A549 (cell line): ENCODE measurements around the gene KRT6C. TPM values are rescaled to one million over a fixed set of nuclear protein-coding genes. Genes with fewer than 3 reads are reported as not detected.

ENCODE experiments used
- ATAC-seq, 2 experiments: fragments of 200-7000 bp in 1 of 2; fragments of >200 bp in 1 of 2; cut with Nextera tagmentation in 1 of 2; cut with Tn5 transposase in 1 of 2; 3 replicates each; pipeline versions ENCODE4 v1.8.0 to v1.9.1; 2018 to 2020; ENCODE audit warnings: mild to moderate bottlenecking in 1 of 2, moderate library complexity in 1 of 2
- CTCF ChIA-PET: fragments of 300-600 bp; sonication (Branson Sonifier 250); formaldehyde crosslinking; extraction: SDS; loops from one replicate; lab custom pipeline; 2021; ENCODE audit warnings: antibody characterized with exemption, inconsistent platforms; lab: Yijun Ruan, JAX
- POLR2A ChIA-PET: fragments of 350-600 bp; formaldehyde crosslinking; extraction: SDS; loops from one replicate; lab custom pipeline; 2021; ENCODE audit warnings: antibody characterized with exemption, inconsistent platforms; lab: Yijun Ruan, JAX
- DNase-seq, 2 experiments: peaks; one replicate each; pipeline versions ENCODE4 v3.0.0 to v3.0.0-alpha.2; 2011 to 2016; ENCODE audit warnings: low read depth in 1 of 2, low spot score in 1 of 2
- FAIRE-seq: peaks from 2 replicates; lab custom pipeline; 2011; peaks lifted over from hg19 to GRCh38; lab: Jason Lieb, UNC
- H3K27ac ChIP-seq, 2 experiments: fragments of >200 bp; sonication (Bioruptor Twin); formaldehyde crosslinking; 3 replicates each; pipeline ENCODE4 v1.5.1; 2016 to 2017
- H3K4me1 ChIP-seq: fragments of >200 bp; sonication (Bioruptor Twin); formaldehyde crosslinking; 3 replicates; pipeline ENCODE4 v1.6.1; 2016
- H3K4me2 ChIP-seq: fragments of >200 bp; sonication (Bioruptor Twin); formaldehyde crosslinking; 3 replicates; pipeline ENCODE4 v1.6.1; 2016
- H3K4me3 ChIP-seq: fragments of >200 bp; sonication (Bioruptor Twin); formaldehyde crosslinking; 3 replicates; pipeline ENCODE4 v1.5.1; 2016
- H3K9me3 ChIP-seq: fragments of >200 bp; sonication (Bioruptor Twin); formaldehyde crosslinking; 3 replicates; pipeline ENCODE4 v1.6.1; 2016
- BCL3 ChIP-seq: fragments of >200 bp; sonication (Bioruptor Twin); formaldehyde crosslinking; IDR thresholded peaks from 3 replicates; pipeline ENCODE4 v1.6.1; 2016
- BHLHE40 ChIP-seq: IDR thresholded peaks from 2 replicates; pipeline ENCODE4 v1.6.1; 2012; ENCODE audit warnings: low read depth, low read length, inconsistent platforms
- CBX8 ChIP-seq: fragments of 200-600 bp; sonication (generic); IDR thresholded peaks from 2 replicates; pipeline ENCODE4 v1.6.1; 2016
- CHD2 ChIP-seq: fragments of 150-350 bp; IDR thresholded peaks from 2 replicates; pipeline ENCODE4 v1.6.1; 2014; ENCODE audit warnings: low read length; ENCODE audit not compliant: partially characterized antibody
- FOSL2 ChIP-seq, 2 experiments: fragments of 450-650 bp in 1 of 2; fragments of >200 bp in 1 of 2; sonication (Bioruptor Twin) in 1 of 2; formaldehyde crosslinking; IDR thresholded peaks; 2 replicates each; pipeline versions ENCODE4 v1.5.0 to v1.6.1; 2016 to 2020; ENCODE audit warnings: mild to moderate bottlenecking in 1 of 2, moderate library complexity in 1 of 2
- GATA3 ChIP-seq: IDR thresholded peaks from 2 replicates; pipeline ENCODE4 v1.6.1; 2012; ENCODE audit warnings: borderline replicate concordance
- HDAC2 ChIP-seq: fragments of 200-600 bp; sonication (generic); IDR thresholded peaks from 2 replicates; pipeline ENCODE4 v1.6.1; 2016
- HOXA7 ChIP-seq: fragments of 250-450 bp; sonication (Bioruptor Pico); IDR thresholded peaks from 2 replicates; pipeline ENCODE4 v1.5.0; 2020; ENCODE audit warnings: mild to moderate bottlenecking, moderate library complexity
- HOXB13 ChIP-seq: fragments of 250-450 bp; sonication (Bioruptor Pico); IDR thresholded peaks from 2 replicates; pipeline ENCODE4 v1.5.0; 2020; ENCODE audit warnings: low read depth, mild to moderate bottlenecking, moderate library complexity
- HOXB5 ChIP-seq: fragments of 250-450 bp; sonication (Bioruptor Pico); IDR thresholded peaks from 2 replicates; pipeline ENCODE4 v1.5.0; 2020; ENCODE audit warnings: mild to moderate bottlenecking, moderate library complexity
- JUNB ChIP-seq: fragments of >200 bp; sonication (Bioruptor Twin); formaldehyde crosslinking; IDR thresholded peaks from 2 replicates; pipeline ENCODE4 v1.6.1; 2016
- KDM1A ChIP-seq: fragments of 200-600 bp; sonication (generic); IDR thresholded peaks from 2 replicates; pipeline ENCODE4 v1.6.1; 2016; ENCODE audit warnings: low read depth, mild to moderate bottlenecking
- MYC ChIP-seq: IDR thresholded peaks from 2 replicates; pipeline ENCODE4 v1.6.1; 2012; ENCODE audit warnings: mild to moderate bottlenecking, inconsistent platforms, low read length, improper control_type of control experiment, borderline replicate concordance
- NPAS2 ChIP-seq: fragments of 250-450 bp; sonication (Bioruptor Pico); IDR thresholded peaks from 2 replicates; pipeline ENCODE4 v1.8.0; 2022; ENCODE audit warnings: mild to moderate bottlenecking, moderate library complexity, borderline replicate concordance
- PBX3 ChIP-seq: IDR thresholded peaks from 2 replicates; pipeline ENCODE4 v1.6.1; 2012
- POLR2AphosphoS2 ChIP-seq: conservative IDR thresholded peaks from 2 replicates; pipeline ENCODE4 v1.6.1; 2012; ENCODE audit warnings: low read length, improper control_type of control experiment, inconsistent platforms
- RARB ChIP-seq: fragments of 250-450 bp; sonication (Bioruptor Pico); IDR thresholded peaks from 2 replicates; pipeline ENCODE4 v1.8.0; 2021; ENCODE audit warnings: mild to moderate bottlenecking, moderate library complexity
- RCOR1 ChIP-seq: fragments of 150-350 bp; IDR thresholded peaks from 2 replicates; pipeline ENCODE4 v1.6.1; 2014; ENCODE audit warnings: antibody characterized with exemption, low read length, low read depth
- SMC3 ChIP-seq: fragments of >200 bp; sonication (Bioruptor Twin); formaldehyde crosslinking; IDR thresholded peaks from 3 replicates; pipeline ENCODE4 v1.6.1; 2018; ENCODE audit warnings: inconsistent platforms
- ZC3H11A ChIP-seq: fragments of 450-650 bp; IDR thresholded peaks from 2 replicates; pipeline ENCODE4 v1.6.1; 2014; ENCODE audit warnings: antibody characterized with exemption, mild to moderate bottlenecking
- ZFP36 ChIP-seq: fragments of 450-650 bp; IDR thresholded peaks from 2 replicates; pipeline ENCODE4 v1.6.1; 2014; ENCODE audit warnings: borderline replicate concordance; ENCODE audit not compliant: partially characterized antibody
- WGBS: methylation state at CpG from one replicate; pipeline ENCODE4 v1.1.6; 2017; ENCODE audit errors: missing lambda C conversion rate; 5-methylcytosine and 5-hydroxymethylcytosine counted together
- polyA plus RNA-seq, 4 experiments: library from polyadenylated mRNA; depleted of rRNA in 3 of 4; stranded (reverse); fragments of >200 nt; fragmentation: RNase III in 1 of 4; extraction: RNeasy Plus Mini Kit Qiagen cat#74134 plus additional on column Dnase treatment in 1 of 4; gene quantifications; 2 replicates in 3 of 4; 3 replicates in 1 of 4; pipeline ENCODE4 v1.2.3, GENCODE V29; 2011 to 2017
- TF ChIP-seq, protein P1 (sequence below): fragments of >200 bp; sonication (Bioruptor Twin); formaldehyde crosslinking; IDR thresholded peaks from 3 replicates; pipeline ENCODE4 v1.5.1; 2016
- TF ChIP-seq, protein P2 (sequence below): fragments of 450-650 bp; IDR thresholded peaks from 2 replicates; pipeline ENCODE4 v1.6.1; 2014; ENCODE audit warnings: antibody characterized with exemption
- TF ChIP-seq, protein P3 (sequence below): fragments of 250-450 bp; sonication (Bioruptor Pico); IDR thresholded peaks from 2 replicates; pipeline ENCODE4 v1.5.0; 2020; ENCODE audit warnings: low read depth, mild to moderate bottlenecking, moderate library complexity
- TF ChIP-seq, protein P4 (sequence below): fragments of 150-350 bp; IDR thresholded peaks from 2 replicates; pipeline ENCODE4 v1.6.1; 2014; ENCODE audit warnings: low read depth, mild to moderate bottlenecking, low read length

Gene KRT6C
- polyA plus RNA-seq, 2 of the 4 experiments (the other 2 are of a cell fraction) = not detected

GRCh38 chr12:52480073-52480472 is 6.5 kb upstream of the KRT6C start:
- FAIRE-seq (no peak), ATAC-seq (no peak), DNase-seq (no peak)
- ChIA-PET CTCF (interaction anchor here (0.9 kb wide), 1 partner anchor 84 kb away, joined by 3 read pairs; no protein-coding TSS in a partner anchor), POLR2A (no interaction called here)
- TF ChIP-seq, protein P1, sequence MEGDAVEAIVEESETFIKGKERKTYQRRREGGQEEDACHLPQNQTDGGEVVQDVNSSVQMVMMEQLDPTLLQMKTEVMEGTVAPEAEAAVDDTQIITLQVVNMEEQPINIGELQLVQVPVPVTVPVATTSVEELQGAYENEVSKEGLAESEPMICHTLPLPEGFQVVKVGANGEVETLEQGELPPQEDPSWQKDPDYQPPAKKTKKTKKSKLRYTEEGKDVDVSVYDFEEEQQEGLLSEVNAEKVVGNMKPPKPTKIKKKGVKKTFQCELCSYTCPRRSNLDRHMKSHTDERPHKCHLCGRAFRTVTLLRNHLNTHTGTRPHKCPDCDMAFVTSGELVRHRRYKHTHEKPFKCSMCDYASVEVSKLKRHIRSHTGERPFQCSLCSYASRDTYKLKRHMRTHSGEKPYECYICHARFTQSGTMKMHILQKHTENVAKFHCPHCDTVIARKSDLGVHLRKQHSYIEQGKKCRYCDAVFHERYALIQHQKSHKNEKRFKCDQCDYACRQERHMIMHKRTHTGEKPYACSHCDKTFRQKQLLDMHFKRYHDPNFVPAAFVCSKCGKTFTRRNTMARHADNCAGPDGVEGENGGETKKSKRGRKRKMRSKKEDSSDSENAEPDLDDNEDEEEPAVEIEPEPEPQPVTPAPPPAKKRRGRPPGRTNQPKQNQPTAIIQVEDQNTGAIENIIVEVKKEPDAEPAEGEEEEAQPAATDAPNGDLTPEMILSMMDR = no peak
- no peak for TF ChIP-seq SMC3
- TF ChIP-seq JUNB = no peak
- TF ChIP-seq CBX8 = no peak
- TF ChIP-seq, protein P2, sequence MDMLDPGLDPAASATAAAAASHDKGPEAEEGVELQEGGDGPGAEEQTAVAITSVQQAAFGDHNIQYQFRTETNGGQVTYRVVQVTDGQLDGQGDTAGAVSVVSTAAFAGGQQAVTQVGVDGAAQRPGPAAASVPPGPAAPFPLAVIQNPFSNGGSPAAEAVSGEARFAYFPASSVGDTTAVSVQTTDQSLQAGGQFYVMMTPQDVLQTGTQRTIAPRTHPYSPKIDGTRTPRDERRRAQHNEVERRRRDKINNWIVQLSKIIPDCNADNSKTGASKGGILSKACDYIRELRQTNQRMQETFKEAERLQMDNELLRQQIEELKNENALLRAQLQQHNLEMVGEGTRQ = no peak
- no peak for TF ChIP-seq BCL3
- no peak for TF ChIP-seq BHLHE40
- TF ChIP-seq RCOR1 = no peak
- TF ChIP-seq CHD2 = no peak
- no peak for TF ChIP-seq HOXB13 (CRISPR knock-in tag)
- TF ChIP-seq PBX3 = no peak
- TF ChIP-seq, protein P3, sequence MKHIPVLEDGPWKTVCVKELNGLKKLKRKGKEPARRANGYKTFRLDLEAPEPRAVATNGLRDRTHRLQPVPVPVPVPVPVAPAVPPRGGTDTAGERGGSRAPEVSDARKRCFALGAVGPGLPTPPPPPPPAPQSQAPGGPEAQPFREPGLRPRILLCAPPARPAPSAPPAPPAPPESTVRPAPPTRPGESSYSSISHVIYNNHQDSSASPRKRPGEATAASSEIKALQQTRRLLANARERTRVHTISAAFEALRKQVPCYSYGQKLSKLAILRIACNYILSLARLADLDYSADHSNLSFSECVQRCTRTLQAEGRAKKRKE (CRISPR knock-in tag) = no peak
- TF ChIP-seq GATA3 = no peak
- no peak for TF ChIP-seq ZC3H11A
- TF ChIP-seq NPAS2 (CRISPR knock-in tag) = no peak
- no peak for TF ChIP-seq HOXA7 (CRISPR knock-in tag)
- TF ChIP-seq HOXB5 = no peak
- Histone ChIP-seq H3K4me2 (no peak overlapping the region), H3K27ac (no peak overlapping the region), H3K4me3 (no peak overlapping the region), H3K4me1 (no peaks in the 10 kb centered on the region), H3K9me3 (peaks cover 14% of the 10 kb centered on the region; the same call in 2 of the 3 replicates)
- WGBS = 44% methylated on average over 3 of the region's 3 CpGs

- DNase-seq = no peak
- TF ChIP-seq HDAC2 = no peak
- TF ChIP-seq KDM1A = no peak
- TF ChIP-seq MYC = no peak
- TF ChIP-seq RARB (CRISPR knock-in tag) = no peak
- TF ChIP-seq, protein P4, sequence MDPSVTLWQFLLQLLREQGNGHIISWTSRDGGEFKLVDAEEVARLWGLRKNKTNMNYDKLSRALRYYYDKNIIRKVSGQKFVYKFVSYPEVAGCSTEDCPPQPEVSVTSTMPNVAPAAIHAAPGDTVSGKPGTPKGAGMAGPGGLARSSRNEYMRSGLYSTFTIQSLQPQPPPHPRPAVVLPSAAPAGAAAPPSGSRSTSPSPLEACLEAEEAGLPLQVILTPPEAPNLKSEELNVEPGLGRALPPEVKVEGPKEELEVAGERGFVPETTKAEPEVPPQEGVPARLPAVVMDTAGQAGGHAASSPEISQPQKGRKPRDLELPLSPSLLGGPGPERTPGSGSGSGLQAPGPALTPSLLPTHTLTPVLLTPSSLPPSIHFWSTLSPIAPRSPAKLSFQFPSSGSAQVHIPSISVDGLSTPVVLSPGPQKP = no peak
- no peak for TF ChIP-seq BHLHE40
- TF ChIP-seq FOSL2 (IDR thresholded peaks at IDR 0.05) = no peak
- no peak for TF ChIP-seq FOSL2 (CRISPR knock-in tag; IDR thresholded peaks at IDR 0.05)
- no peak for TF ChIP-seq POLR2AphosphoS2
- TF ChIP-seq BCL3 = no peak
- no peak for TF ChIP-seq ZFP36
- TF ChIP-seq, protein P1 = no peak
- TF ChIP-seq, protein P3 (CRISPR knock-in tag) = no peak
Measured at GRCh38 chr12:52477651-52478050, 4.0 kb upstream of the KRT6C start.

More at GRCh38 chr12:52477651-52478050, 4.0 kb upstream of the KRT6C start:
- ChIA-PET CTCF (interaction anchor here (0.6 to 0.7 kb wide), 2 partner anchors 19 to 36 kb away, joined by 3 to 4 read pairs; no protein-coding TSS in a partner anchor), POLR2A (no interaction called here)
- no peak overlapping the region for H3K4me2 ChIP-seq
- no peak overlapping the region for H3K27ac ChIP-seq
- no peak overlapping the region for H3K4me3 ChIP-seq
- FAIRE-seq = no peak
- WGBS = 30% methylated on average over 2 of the region's 2 CpGs
- H3K9me3 ChIP-seq = no peaks in the 10 kb centered on the region
- no peaks in the 10 kb centered on the region for H3K4me1 ChIP-seq
- ATAC-seq = no peak
